Measurements from ENCODE around the gene MUC16.

Gene MUC16

GRCh38 chr19:9010693-9011092 lies 484 bp upstream of the MUC16 start:
- TF ChIP-seq CTCF (IDR thresholded peaks at IDR 0.05; ENCODE audit: control insufficient read depth, extremely low read depth, insufficient read depth): no peak
- no peak overlapping the region for H3K4me3 ChIP-seq (ENCODE audit: low read depth, low read length)
- DNase-seq (ENCODE audit: low read depth): no peak

DNA sequence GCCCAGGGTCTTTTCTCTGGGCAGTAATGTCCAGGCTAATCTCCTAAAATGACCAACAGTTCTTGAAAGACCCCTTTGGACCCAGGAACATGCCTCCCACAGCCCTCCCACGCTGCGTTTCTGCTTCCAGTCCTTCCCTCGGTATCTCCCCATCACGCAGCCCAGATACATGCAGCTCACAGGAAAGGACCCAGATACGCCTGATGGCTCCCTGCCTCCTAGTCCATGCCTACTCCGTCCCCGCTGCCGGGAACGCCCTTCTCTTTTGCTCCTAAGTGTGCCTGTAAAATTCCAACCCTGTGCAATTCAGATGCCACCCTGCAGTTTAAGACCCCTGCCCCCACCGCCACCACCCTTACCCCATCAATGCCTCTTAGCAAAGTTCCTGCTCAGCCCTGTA lies 778 bp downstream of the MUC16 start:
- H3K4me3 ChIP-seq (ENCODE audit: low read depth, low read length): no peak overlapping the region
- TF ChIP-seq CTCF (IDR thresholded peaks at IDR 0.05; ENCODE audit: control insufficient read depth, extremely low read depth, insufficient read depth): no peak
- no peak for DNase-seq (ENCODE audit: low read depth)

DNA sequence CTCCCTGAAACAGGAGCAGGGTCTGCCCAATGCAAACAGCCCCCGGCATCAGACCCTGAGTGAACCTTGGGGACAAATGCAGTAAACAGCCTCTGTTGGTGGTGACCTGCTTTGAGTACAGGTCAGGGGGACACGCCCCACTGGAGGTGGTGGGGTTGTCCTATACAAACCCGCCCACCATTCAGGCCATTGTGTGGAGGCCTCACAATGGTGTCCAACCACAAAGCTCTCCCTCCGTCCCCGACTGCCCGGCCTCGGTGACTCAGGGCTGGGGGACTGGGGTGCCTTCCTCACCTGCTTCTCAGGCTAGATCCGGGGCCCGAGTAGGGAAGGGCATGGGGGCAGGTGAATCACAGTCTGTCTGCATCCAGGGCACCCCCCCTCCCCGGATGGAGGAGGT lies 1.5 kb downstream of the MUC16 start:
- no peak for TF ChIP-seq CTCF (IDR thresholded peaks at IDR 0.05; ENCODE audit: control insufficient read depth, extremely low read depth, insufficient read depth)
- no peak for DNase-seq (ENCODE audit: low read depth)
- H3K4me3 ChIP-seq (ENCODE audit: low read depth, low read length): no peak overlapping the region

- H3K4me3 ChIP-seq (ENCODE audit: low read depth, low read length): no peak overlapping the region
- DNase-seq (ENCODE audit: low read depth): no peak
- TF ChIP-seq CTCF (IDR thresholded peaks at IDR 0.05; ENCODE audit: control insufficient read depth, extremely low read depth, insufficient read depth): no peak
These were observed 9.3 kb downstream of the MUC16 start for GRCh38 chr19:9000933-9001332.

GRCh38 chr19:8988204-8988603 lies 22.0 kb downstream of the MUC16 start:
- peak; percentile 3 for DNase-seq (ENCODE audit: low read depth)
- H3K4me3 ChIP-seq (ENCODE audit: low read depth, low read length): no peak overlapping the region
- 0 out of 2 replicates have a peak, but pooled peaks have one; percentile 19 for TF ChIP-seq CTCF (IDR thresholded peaks at IDR 0.05; ENCODE audit: control insufficient read depth, extremely low read depth, insufficient read depth)

GRCh38 chr19:8986296-8986695 lies 23.9 kb downstream of the MUC16 start:
- H3K4me3 ChIP-seq (ENCODE audit: low read depth, low read length): no peak overlapping the region
- TF ChIP-seq CTCF (IDR thresholded peaks at IDR 0.05; ENCODE audit: control insufficient read depth, extremely low read depth, insufficient read depth): no peak
- no peak for DNase-seq (ENCODE audit: low read depth)

GRCh38 chr19:8973501-8974091 lies 36.6 kb downstream of the MUC16 start:
- no peak for DNase-seq (ENCODE audit: low read depth)
- H3K4me3 ChIP-seq (ENCODE audit: low read depth, low read length): no peak overlapping the region

More at GRCh38 chr19:8973501-8974091, 36.6 kb downstream of the MUC16 start:
- no peak for TF ChIP-seq CTCF (IDR thresholded peaks at IDR 0.05; ENCODE audit: control insufficient read depth, extremely low read depth, insufficient read depth)

Data from LNCaP clone FGC (cell line).